Measurements from ENCODE around the gene BMPR1A. TPM values are rescaled to one million over a fixed set of nuclear protein-coding genes. Genes with fewer than 3 reads are reported as not detected.
A peak's percentile ranks its signal among the peaks of the same experiment; 100 is the strongest.

The BMPR1A gene
- total RNA-seq, result 10 to 100 TPM in 3 of 4 donors, 1 to 10 TPM in 1; 5.2 to 40.2 (median 26.0) TPM

DNA sequence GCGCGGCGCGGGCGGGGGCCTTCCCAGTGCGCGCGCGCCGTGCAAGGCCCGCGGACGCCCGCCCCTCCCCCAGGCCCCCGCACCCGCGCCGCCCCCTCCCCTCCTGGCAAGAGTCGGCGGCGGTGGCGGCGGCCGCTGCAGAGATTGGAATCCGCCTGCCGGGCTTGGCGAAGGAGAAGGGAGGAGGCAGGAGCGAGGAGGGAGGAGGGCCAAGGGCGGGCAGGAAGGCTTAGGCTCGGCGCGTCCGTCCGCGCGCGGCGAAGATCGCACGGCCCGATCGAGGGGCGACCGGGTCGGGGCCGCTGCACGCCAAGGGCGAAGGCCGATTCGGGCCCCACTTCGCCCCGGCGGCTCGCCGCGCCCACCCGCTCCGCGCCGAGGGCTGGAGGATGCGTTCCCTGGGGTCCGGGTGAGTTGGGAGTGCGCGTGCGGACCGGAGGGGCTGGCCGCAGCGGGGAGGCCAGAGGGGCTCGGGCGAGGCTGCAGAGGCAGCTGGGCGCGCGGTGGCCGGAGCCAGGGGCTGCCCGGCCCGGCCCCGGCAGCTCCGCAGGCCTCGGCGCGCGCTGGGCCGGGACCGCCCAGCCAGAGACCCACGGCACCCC lies at the start of gene BMPR1A:
Gene BMPR1A (plus strand): TSS at position 109 of the 602 bp plus-strand sequence. CDS start 119,400 bp downstream, outside the sequence.
- no CpG with 5 or more reads among the region's 85 CpGs for WGBS, 2 donors

DNA sequence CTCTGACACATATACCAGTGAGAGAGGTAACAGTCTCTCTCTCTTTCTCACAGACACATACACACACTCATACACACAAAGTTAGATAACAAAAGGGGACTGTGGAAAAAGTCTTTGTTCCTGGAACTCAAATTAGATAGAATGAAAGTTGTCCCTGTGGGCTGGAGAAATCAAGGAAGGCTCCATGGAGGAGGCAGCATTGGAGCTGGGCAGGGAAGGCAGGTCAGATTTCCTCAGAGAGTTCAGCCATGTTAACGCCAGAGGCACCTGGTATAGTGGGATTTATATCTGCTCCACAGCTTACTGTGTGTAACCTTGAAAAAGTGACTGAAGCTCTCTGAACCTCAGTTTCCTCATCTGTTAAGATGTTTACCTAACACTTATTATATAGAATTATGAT lies 49.4 kb upstream of the BMPR1A start:
- no peak overlapping the region for H3K27ac ChIP-seq
- H3K27me3 ChIP-seq, result peaks cover 0 to 23% (median 0%) of the 10 kb centered on the region in 4 donors
- no peak overlapping the region for H3K4me3 ChIP-seq
- no peaks in the 10 kb centered on the region for H3K36me3 ChIP-seq
- TF ChIP-seq, protein P1, sequence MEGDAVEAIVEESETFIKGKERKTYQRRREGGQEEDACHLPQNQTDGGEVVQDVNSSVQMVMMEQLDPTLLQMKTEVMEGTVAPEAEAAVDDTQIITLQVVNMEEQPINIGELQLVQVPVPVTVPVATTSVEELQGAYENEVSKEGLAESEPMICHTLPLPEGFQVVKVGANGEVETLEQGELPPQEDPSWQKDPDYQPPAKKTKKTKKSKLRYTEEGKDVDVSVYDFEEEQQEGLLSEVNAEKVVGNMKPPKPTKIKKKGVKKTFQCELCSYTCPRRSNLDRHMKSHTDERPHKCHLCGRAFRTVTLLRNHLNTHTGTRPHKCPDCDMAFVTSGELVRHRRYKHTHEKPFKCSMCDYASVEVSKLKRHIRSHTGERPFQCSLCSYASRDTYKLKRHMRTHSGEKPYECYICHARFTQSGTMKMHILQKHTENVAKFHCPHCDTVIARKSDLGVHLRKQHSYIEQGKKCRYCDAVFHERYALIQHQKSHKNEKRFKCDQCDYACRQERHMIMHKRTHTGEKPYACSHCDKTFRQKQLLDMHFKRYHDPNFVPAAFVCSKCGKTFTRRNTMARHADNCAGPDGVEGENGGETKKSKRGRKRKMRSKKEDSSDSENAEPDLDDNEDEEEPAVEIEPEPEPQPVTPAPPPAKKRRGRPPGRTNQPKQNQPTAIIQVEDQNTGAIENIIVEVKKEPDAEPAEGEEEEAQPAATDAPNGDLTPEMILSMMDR (IDR thresholded peaks at IDR 0.05), result no peak
- no peak for TF ChIP-seq POLR2A (IDR thresholded peaks at IDR 0.05)
- no peaks in the 10 kb centered on the region for H3K9me3 ChIP-seq
- intact Hi-C loops (cut with DNase I), result no loop called here
- 83 to 85% methylated on average over 1 of the region's 1 CpG for WGBS, 2 donors
- DNase-seq, result no peak
- peaks cover under 1 to 21% (median 7%) of the 10 kb centered on the region in 3 donors for H3K4me1 ChIP-seq

More for the DNA sequence above, at the start of gene BMPR1A:
- Histone ChIP-seq H3K4me1 (peaks cover 5 to 77% (median 13%) of the 10 kb centered on the region in 3 donors), H3K36me3 (no peaks in the 10 kb centered on the region), H3K9me3 (no peaks in the 10 kb centered on the region), H3K27me3 (peaks cover 0 to 42% (median 0%) of the 10 kb centered on the region in 4 donors), H3K4me3 (peak within 1 kb of the TSS; percentile 86 to 98 (median 90)), H3K27ac (peak within 1 kb of the TSS; percentile 90 to 98 (median 95))
- DNase-seq, result peak; percentile 25
- TF ChIP-seq, protein P1 (IDR thresholded peaks at IDR 0.05), result no peak
- TF ChIP-seq POLR2A (IDR thresholded peaks at IDR 0.05), result peak in 1 of 4 donors; percentile 34
- intact Hi-C loops (cut with DNase I), result no loop called here

DNA sequence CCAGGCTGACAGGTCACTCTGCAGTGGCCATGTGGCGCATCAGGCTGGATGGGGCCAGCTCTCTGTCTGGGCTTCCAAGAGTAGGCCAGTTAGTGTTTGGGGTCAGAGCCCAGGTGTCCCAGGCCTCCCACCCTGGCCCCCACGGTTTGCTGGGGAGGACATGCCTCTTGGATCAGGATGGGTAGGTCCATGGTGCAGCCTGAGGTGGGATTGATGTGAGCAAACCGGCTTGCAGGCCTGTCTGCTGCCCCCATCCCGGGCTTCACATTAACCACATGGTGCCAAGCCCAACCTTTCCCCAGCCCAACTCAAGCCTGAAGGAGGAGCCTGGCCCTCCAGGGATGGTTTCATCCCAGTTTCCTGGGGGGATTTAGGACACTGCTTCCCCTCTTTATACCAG lies 48.9 kb upstream of the BMPR1A start:
- intact Hi-C loops (cut with DNase I), result no loop called here
- no peak overlapping the region for H3K27ac ChIP-seq
- DNase-seq, result no peak

DNA sequence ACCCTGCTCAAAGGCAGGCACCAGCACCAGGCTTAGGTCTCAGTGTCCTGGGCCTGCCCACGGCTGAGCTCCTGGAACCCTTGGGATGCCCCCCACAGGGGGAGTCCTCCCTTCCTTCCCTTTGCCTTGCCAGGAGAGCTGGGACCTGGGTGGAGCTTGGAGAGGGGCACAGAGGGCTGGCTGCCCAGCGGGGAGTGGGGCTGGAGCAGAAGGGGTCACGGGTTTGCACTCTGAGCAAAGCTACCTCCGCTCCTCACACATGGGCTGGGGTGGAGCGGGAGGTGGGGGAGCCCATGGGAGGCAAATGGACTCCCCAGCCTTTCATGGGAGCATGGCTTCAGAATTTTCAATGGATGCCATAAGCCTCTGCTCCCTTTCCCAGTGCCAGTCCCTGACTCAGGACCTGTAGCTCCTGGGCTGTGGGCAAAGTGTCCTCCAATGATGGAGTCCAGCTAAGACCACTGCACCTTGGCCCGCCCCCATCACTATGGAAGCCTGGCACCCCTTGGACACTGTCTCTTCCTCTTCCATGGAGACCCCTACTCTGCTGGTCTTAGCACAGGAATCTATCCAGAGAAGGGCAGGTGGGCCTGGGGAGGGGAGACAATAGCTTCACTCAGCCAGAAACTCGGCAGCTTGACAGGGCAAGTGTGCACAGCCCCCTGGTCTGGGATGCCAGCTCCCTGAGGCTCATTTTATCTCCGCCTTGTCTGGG lies 48.2 kb upstream of the BMPR1A start:
- Histone ChIP-seq H3K9me3 (no peaks in the 10 kb centered on the region), H3K36me3 (no peaks in the 10 kb centered on the region), H3K4me1 (peaks cover 6 to 30% (median 12%) of the 10 kb centered on the region in 3 donors), H3K4me3 (no peak overlapping the region), H3K27ac (no peak overlapping the region), H3K27me3 (peaks cover 0 to 23% (median 0%) of the 10 kb centered on the region in 4 donors)
- TF ChIP-seq, protein P1 (IDR thresholded peaks at IDR 0.05), result no peak
- TF ChIP-seq POLR2A (IDR thresholded peaks at IDR 0.05), result no peak
- intact Hi-C loops (cut with DNase I), result no loop called here
- WGBS, 2 donors, result 82 to 100% methylated on average over 2 to 4 of the region's 8 CpGs
- no peak for DNase-seq

More for the DNA sequence above, 48.9 kb upstream of the BMPR1A start:
- Histone ChIP-seq H3K9me3 (no peaks in the 10 kb centered on the region), H3K36me3 (no peaks in the 10 kb centered on the region), H3K4me3 (no peak overlapping the region), H3K4me1 (peaks cover 6 to 26% (median 12%) of the 10 kb centered on the region in 3 donors), H3K27me3 (peaks cover 0 to 23% (median 0%) of the 10 kb centered on the region in 4 donors)
- 57 to 73% methylated on average over 2 to 4 of the region's 4 CpGs for WGBS, 2 donors
- no peak for TF ChIP-seq POLR2A (IDR thresholded peaks at IDR 0.05)
- TF ChIP-seq, protein P1 (IDR thresholded peaks at IDR 0.05), result no peak

All from esophagus squamous epithelium (tissue), 5 donors.